ENCODE results near the gene GRM3. TPM values are rescaled to one million over a fixed set of nuclear protein-coding genes. Genes with fewer than 3 reads are reported as not detected.

Gene GRM3
- total and polyA plus RNA-seq, 8 donors: 0.02 TPM; not detected in 7

DNA sequence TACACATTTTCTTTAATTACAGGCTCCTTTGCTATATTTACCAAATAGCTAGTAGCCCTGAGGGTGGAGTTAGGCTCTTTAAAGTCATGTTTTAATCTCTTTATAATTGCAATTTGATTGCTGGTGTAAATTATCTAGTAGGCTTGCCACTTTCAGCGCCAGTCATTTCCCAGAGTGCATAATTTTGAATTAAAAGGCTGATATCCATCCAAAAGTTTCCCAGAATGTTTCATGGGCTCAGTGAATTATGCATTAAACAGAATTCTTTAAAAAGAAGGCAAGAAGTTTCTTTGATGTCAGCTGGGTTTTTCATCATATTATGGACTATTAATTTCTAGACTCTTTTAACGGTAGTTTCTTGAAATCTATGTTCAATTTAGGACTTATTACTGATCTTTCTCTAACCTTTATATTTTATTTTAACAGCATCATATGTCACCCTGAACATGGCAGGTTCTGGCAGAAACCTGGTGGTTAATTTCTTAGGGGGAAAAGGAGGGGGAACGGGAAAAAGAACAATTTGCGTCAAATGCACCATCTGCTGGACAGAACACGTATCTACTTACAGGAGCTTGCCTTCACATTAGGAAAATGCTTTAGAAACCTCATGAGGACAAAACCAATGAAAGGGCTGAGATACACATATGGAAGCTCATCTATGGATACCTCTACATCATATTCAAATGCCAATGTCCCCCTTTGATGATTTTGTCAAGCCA, 171.1 kb downstream of the GRM3 start:
- no peaks in the 10 kb centered on the region for H3K4me1 ChIP-seq
- H3K36me3 ChIP-seq: no peaks in the 10 kb centered on the region
- H3K27me3 ChIP-seq: no peaks in the 10 kb centered on the region
- no peak overlapping the region for H3K27ac ChIP-seq
- H3K4me3 ChIP-seq: no peak overlapping the region
- DNase-seq (no peak), ATAC-seq (peak in 2 of 4 donors; percentile 31 to 40), FAIRE-seq (no peak)
- intact Hi-C loops (cut with DNase I): no loop called here
- H3K9me3 ChIP-seq: no peaks in the 10 kb centered on the region
- TF ChIP-seq, protein P1, sequence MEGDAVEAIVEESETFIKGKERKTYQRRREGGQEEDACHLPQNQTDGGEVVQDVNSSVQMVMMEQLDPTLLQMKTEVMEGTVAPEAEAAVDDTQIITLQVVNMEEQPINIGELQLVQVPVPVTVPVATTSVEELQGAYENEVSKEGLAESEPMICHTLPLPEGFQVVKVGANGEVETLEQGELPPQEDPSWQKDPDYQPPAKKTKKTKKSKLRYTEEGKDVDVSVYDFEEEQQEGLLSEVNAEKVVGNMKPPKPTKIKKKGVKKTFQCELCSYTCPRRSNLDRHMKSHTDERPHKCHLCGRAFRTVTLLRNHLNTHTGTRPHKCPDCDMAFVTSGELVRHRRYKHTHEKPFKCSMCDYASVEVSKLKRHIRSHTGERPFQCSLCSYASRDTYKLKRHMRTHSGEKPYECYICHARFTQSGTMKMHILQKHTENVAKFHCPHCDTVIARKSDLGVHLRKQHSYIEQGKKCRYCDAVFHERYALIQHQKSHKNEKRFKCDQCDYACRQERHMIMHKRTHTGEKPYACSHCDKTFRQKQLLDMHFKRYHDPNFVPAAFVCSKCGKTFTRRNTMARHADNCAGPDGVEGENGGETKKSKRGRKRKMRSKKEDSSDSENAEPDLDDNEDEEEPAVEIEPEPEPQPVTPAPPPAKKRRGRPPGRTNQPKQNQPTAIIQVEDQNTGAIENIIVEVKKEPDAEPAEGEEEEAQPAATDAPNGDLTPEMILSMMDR (IDR thresholded peaks at IDR 0.05): peak in 3 of 4 donors; percentile 9 to 32 (median 21)
- 32 to 37% methylated on average over 5 of the region's 5 CpGs for WGBS, 2 donors

DNA sequence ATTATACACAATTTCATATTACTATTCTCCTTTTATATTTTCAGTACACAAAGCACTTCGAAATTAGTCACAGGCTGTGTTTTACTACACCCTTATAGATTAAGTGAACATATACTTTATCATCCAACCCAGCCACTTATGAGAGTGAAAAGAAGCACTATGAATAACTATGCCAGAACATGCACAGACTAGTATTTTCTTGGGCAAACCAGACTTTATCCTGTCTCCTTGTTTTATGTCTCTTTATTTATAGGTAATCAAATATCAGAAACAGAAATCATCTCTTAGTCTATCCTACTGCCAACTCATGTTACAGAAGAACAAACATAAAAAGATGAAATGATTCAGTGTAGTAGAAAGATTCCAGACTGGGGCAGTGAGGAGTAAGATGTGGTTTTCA, 171.8 kb downstream of the GRM3 start:
- Histone ChIP-seq H3K4me3 (no peak overlapping the region), H3K4me1 (no peaks in the 10 kb centered on the region), H3K27me3 (no peaks in the 10 kb centered on the region), H3K27ac (no peak overlapping the region), H3K9me3 (no peaks in the 10 kb centered on the region), H3K36me3 (no peaks in the 10 kb centered on the region)
- ATAC-seq: no peak
- no peak for DNase-seq
- no peak for FAIRE-seq
- intact Hi-C loops (cut with DNase I): no loop called here
- TF ChIP-seq, protein P1 (IDR thresholded peaks at IDR 0.05): no peak
- WGBS, 2 donors: 82 to 89% methylated on average over 1 of the region's 1 CpG

DNA sequence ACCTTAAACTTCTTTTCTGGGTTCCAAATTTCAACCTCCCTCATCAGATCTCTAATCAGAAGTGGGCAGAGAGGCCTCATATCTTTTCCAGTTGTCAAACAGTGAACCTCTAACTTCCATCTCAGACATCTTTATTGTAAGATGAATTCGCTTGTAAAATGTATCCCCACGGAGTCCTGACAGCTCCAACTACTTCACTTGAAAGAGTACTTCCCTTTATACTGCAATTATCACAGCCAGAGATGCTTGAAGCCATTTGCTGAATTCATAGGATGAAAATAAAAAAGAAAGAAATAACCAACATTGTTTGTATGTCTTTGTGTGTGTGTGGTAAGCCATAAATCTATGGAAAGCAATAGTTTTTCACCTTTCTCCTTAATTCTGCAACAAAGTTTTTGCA, 175.2 kb downstream of the GRM3 start:
- H3K27me3 ChIP-seq: no peaks in the 10 kb centered on the region
- TF ChIP-seq, protein P1 (IDR thresholded peaks at IDR 0.05): no peak
- ATAC-seq (no peak), FAIRE-seq (no peak), DNase-seq (no peak)
- no peaks in the 10 kb centered on the region for H3K36me3 ChIP-seq
- no peak overlapping the region for H3K27ac ChIP-seq
- no peak overlapping the region for H3K4me3 ChIP-seq
- 84 to 90% methylated on average over 2 of the region's 2 CpGs for WGBS, 2 donors
- intact Hi-C loops (cut with DNase I): no loop called here
- H3K4me1 ChIP-seq: no peaks in the 10 kb centered on the region
- H3K9me3 ChIP-seq: no peaks in the 10 kb centered on the region

DNA sequence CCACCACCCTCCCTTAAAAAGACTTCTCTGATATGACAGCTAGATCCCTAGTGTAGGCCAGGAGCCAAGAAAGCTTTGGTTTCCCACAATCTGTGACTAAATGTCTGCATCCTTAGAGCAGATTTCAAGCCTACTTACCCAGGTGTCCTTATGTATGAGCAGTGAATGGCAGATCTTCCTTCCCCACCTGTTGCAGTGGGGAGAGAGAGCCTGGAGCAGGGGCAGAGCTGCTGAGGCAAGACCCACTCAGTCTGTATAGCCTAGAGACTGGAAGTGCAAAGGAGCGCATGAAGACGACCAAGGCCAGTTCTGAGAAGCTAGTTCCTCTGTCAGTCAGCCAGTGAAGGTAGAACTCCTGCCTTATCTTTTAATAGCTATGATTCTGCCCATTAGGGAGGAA, 180.1 kb downstream of the GRM3 start:
- Histone ChIP-seq H3K27ac (no peak overlapping the region), H3K4me3 (no peak overlapping the region), H3K4me1 (no peaks in the 10 kb centered on the region), H3K9me3 (no peaks in the 10 kb centered on the region), H3K36me3 (no peaks in the 10 kb centered on the region), H3K27me3 (no peaks in the 10 kb centered on the region)
- DNase-seq (no peak), FAIRE-seq (no peak), ATAC-seq (no peak)
- intact Hi-C loops (cut with DNase I): no loop called here
- TF ChIP-seq, protein P1 (IDR thresholded peaks at IDR 0.05): no peak
- 69 to 76% methylated on average over 2 of the region's 2 CpGs for WGBS, 2 donors

DNA sequence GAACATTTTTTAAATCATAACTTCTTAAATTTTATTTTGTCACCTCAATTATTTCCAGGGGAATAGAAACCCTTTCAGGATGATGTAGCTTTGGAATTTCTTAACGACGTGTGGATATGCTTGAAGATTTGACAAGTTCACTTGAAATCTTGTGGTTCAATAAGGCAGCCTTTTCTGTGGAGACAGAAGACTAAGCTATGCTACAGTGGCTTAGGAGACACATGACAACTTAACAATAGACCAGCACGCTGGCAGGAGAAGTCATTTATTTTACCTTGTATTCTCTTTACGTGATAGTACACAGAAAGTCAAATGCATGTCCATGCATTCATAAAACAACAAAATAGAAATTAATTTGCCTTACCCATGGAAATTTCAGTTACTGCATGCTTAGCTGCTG, 181.6 kb downstream of the GRM3 start:
- no peak for FAIRE-seq
- TF ChIP-seq, protein P1 (IDR thresholded peaks at IDR 0.05): no peak
- ATAC-seq: no peak
- Histone ChIP-seq H3K36me3 (no peaks in the 10 kb centered on the region), H3K27ac (no peak overlapping the region), H3K9me3 (no peaks in the 10 kb centered on the region), H3K4me1 (no peaks in the 10 kb centered on the region), H3K27me3 (no peaks in the 10 kb centered on the region), H3K4me3 (no peak overlapping the region)
- no peak for DNase-seq
- 65 to 69% methylated on average over 4 of the region's 4 CpGs for WGBS, 2 donors
- intact Hi-C loops (cut with DNase I): no loop called here
